Measurements from ENCODE around the gene IL6ST.
"Not testable (repeated sequence)": the region's sequence is repeated elsewhere in the genome, so short reads cannot be mapped to it uniquely, and the experiment has no call there.

The IL6ST gene

DNA sequence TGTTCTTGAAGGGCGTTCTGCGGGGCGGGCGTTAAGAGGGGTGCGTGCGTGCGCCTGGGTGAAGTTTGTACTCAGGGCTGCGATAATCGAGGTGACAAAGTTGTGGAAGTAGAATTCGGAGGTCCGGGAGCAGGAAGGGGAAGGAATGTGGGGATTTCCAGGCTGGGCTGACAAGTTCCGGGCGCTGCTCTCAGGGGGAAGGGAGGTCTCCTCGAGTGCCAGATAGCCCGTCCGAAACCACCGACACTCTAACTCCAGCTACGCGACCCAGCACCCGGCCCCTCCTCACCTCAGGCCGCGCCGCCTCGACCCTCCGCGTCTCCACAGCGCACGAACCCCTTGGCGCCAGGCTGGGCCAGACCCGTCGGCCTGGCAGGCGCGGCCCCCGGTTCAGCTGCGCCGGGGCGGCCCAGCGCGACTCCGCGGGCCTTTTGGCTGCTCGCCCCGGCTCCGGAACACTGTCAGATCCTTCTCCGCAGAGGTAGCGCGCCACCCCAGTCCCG is at the start of gene IL6ST:
Gene IL6ST (minus strand): TSS at position 469 of the 503 bp plus-strand sequence. CDS start 18,685 bp downstream, outside the sequence.
- no peak for DNase-seq (ENCODE audit: low read depth, low spot score)

DNA sequence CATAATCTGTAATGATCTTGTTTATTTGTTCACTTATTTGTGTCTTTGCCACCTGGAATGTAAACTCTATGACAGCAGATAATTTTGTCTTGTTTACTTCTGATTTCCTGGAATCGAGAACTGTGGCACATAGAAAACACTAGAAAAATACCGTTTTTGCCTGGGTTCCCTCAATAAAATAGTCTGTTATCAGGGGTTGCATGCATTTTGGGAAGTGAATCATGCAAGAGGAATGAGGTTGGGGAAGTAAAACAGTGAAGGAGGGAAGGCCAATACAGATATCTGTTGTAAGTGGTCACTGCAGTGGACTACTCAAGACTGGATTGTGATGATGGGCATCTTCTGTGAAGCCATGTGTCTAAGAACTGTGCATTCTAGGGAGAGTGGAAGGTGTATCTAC is 45.2 kb upstream of the IL6ST start:
- no peak for DNase-seq (ENCODE audit: low read depth, low spot score)

DNA sequence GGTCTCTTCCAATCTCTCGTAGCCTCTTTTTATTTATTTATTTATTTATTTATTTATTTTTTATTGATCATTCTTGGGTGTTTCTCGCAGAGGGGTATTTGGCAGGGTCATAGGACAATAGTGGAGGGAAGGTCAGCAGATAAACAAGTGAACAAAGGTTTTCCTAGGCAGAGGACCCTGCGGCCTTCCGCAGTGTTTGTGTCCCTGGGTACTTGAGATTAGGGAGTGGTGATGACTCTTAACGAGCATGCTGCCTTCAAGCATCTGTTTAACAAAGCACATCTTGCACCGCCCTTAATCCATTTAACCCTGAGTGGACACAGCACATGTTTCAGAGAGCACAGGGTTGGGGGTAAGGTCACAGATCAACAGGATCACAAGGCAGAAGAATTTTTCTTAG is 43.4 kb upstream of the IL6ST start:
- DNase-seq (ENCODE audit: low read depth, low spot score): not testable (repeated sequence)

DNA sequence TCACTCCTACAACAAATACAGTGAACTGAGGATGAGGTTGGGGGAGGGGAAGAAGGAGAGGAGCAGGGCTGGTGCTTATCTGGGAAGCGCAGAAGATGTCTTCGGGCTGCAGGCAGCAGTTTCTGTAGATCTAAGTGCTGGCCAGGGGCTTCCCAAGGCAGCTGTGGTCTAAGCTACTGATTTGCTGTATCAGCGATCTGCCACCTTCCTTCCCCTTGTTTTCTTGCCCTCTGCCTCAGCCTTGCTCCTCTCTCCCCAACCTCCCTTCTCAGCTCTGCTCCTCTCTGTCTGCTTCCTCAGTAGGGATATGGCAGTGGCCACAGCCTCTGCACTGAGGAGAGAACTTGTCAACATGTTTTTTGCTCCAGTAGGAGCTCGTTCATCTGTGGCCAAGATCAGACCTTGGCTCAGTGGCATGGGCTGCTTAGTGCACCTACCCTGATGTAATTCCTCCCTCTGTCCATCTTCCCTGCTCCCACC is 42.8 kb upstream of the IL6ST start:
- DNase-seq (ENCODE audit: low read depth, low spot score): no peak

DNA sequence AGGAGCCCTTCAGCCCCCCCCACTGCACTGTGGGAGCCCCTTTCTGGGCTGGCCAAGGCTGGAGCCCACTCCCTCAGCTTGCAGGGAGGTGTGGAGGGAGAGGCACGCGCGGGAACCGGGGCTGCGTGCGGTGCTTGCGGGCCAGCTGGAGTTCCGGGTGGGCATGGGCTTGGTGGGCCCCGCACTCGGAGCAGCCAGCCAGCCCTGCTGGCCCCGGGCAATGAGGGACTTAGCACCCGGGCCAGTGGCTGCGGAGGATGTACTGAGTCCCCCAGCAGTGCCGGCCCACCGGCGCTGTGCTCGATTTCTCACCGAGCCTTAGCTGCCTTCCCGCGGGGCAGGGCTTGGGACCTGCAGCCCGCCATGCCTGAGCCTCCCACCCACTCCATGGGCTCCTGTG is 40.6 kb upstream of the IL6ST start:
- not testable (repeated sequence) for DNase-seq (ENCODE audit: low read depth, low spot score)

DNA sequence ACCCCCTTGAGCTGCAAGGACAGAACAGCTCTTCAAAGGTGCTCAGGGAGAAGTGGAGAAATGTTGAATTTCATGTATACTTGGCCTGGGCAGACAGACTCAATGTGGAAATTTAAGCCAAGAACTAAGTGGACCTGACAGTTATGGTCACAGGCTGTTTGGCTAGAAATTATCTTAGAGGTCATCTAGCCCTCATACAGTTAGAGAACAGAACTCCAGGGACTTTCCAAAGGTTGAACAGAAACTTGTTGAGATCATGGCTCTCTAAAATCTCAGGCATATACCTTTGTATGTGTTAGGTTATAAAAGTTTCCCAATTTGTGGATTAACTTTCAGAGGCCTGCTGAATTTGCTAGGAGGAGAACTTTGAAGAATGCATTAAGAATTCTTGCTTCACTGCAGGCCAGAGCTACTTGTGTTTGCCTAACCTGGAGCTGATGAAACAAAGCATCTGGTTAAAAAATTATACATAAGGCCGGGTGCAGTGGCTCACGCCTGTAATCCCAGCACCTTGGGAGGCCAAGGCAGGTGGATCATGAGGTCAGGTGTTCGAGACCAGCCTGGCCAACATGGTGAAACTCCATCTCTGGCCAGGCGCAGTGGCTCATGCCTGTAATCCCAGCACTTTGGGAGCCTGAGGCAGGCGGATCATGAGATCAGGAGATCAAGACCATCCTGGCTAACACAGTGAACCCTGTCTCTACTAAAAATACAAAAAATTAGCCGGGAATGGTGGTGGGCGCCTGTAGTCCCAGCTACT is 35.3 kb upstream of the IL6ST start:
- DNase-seq (ENCODE audit: low read depth, low spot score): not testable (repeated sequence)

DNA sequence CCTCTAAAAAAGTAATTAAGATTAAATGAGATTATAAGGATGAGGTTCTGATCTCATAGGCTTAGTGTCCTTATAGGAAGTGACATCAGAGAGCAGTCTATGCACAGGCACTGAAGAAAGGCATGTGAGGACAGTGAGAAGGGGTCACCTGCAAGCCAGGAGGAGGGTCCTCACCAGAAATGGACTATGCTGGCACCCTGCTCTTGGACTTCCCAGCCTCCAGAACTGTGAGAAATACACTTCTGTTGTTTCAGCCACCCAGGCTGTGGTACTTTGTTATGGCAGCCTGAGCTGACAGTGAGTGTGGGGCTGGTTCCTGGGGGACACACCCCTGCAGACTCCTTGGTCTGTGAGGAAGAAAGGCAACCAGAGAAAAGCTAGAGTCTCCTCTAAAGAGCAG is 34.7 kb upstream of the IL6ST start:
- no peak for DNase-seq (ENCODE audit: low read depth, low spot score)

DNA sequence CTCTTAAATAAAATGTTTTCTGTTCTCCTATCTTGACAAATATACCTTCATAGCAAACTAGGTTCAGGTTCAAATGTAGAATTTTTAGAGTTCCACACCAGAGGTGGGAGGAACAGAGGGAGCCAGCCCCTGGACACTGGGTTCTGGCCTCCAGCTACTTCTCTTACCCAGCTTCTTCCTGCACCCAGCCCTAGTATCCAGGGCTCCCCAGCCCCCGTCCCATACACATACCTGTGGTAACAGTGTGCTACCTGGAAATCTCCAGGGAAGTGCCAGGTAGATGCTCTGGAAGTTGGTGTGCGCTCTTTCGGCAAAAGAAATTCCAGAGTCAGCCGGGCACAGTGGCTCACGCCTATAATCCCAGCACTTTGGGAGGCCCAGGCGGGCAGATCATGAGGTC is 33.9 kb upstream of the IL6ST start:
- DNase-seq (ENCODE audit: low read depth, low spot score): no peak

DNA sequence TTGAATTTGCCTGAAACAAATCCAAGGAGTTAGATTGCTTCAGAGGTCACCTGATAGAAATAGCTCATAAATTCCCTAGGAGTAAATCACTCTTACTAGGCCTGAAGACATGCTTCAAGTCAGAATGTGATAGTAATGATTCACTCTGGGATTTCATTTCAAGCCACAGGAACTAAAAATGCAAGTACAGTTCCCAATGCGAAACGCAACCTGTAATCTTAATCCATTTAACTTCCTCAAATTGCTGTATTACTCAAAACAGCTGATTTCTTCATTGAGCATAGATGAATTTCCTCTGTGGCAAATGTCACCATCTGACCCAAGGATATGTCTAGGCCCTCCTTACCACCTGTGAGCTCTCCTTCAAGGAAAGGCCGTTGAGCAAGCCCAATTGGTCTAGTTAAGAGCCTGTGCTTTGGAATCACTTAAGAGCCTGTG is 32.1 kb upstream of the IL6ST start:
- DNase-seq (ENCODE audit: low read depth, low spot score): no peak

DNA sequence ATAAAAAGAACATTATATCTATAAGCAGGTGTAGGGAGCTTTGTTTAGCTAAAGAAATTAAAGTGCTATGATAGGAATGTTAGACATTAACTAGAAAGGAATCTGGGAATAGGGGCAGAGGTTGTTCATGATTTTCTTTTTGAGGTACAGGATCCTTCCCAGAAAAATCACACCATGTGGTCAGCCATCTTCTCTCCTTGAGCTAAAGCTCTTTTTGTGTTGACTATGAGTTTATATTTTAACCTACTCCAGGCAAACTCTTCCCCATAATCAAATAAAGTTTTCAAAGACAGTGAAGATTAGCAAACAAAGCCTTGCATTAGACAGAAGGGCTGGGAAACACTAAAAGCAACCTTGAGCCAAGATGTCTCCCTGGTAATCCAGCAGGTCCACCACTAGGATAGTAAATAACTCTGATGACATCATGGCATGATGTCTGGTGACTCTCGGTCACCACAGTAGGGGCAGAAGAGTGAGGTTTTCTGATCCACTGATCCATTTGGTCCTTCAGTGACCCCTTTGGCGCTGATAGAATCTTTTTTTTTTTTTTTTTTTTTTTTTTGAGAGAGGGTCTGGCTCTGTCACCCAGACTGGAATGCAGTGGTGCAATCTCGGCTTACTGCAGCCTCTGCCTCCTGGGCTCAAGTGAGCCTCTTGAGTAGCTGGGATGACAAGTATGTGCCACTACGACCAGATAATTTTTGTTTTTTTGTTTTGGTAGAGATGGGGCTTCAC is 30.6 kb upstream of the IL6ST start:
- DNase-seq (ENCODE audit: low read depth, low spot score): no peak

DNA sequence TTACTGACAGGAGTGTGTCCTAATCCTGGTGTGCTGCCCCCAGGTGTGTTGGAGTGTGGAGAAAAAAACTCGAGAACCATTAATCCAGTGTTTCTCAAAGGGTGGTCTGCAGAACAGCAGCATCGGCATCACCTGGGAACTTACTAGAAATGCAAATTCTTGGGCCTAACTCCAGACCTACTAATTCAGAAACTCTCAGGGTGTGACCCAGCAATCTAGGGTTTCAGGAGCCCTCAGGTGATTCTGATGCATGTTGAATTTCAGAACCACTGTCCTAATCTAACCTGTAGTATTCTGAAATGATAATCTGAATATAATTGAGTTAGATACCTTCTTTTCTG is 30.0 kb upstream of the IL6ST start:
- no peak for DNase-seq (ENCODE audit: low read depth, low spot score)

DNA sequence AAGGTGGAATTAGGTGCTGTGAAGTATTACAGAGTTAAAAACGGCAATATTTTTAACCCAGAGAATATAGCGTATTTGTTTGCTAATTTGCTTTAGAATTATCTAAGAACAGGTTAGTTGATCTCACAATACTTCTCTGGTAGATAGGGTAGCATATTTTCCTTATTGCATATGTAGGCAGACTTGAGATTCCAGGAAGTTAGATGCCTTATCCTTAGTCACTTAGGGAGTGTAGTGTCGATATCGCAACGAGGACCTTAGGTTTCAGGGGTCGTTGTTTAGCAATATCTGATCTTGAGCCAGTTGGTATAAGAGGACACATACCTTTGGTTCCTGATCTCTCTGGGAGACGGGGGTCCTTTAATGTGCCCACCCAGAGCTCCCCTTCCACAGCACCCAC is 28.5 kb upstream of the IL6ST start:
- no peak for DNase-seq (ENCODE audit: low read depth, low spot score)

DNA sequence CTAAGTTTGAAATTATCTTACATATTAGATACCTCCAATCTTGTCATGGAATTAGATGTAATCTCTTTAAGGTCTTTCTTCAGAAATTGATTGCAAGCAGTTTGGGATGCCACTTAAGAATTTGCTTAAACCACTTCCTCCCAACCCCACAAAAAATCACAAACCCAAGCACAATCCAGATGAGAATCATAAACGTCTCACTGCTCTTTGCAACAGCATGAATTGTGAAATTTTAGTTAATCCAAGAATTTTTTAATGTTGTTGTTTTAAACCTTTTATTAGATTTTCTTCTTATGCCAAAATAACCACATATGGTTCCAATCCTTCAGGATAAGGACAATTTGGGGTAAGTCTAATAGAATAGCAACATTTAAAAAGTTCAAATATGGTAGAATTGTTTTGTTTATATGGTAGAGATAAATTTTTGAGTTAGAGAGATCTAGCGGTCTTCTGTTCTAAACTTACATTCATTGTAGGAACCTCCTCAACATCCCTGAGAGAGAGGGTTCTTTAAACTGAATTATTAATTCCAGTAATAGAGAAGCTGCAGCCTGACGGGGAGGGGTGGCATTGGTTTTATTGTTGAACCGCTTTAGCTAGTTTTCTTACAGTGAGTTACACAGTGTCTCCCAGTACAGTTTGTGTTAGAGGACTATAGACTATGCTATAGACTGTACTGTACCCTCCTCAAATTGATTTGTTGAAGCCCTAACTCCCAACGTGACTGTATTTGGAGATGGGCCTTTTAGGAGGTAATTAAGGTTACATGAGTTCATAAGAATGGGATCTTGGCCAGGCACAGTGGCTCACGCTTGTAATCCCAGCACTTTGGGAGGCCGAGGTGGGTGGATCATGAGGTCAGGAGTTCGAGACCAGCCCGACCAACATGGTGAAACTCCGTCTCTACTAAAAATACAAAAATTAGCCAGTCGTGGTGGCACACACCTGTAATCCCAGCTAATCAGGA is 24.8 kb upstream of the IL6ST start:
- no peak for DNase-seq (ENCODE audit: low read depth, low spot score)

DNA sequence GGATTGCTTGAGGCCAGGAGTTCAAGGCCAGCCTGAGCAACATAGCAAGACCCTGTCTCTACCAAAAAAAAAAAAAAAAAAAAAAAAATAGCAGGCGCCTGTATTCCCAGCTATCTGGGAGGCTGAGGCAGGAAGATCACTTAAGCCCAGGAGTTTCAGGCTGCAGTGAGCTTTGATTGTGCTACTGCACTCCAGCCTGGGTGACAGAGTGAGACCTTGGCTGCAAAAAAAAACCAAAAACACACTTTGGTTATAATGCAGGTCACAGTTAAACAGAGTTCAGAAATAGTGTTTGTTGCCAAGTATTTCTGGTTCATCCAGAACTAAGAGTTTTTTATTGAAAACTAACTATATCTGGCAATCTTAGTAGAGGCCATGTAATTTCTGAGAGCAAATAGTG is 24.1 kb upstream of the IL6ST start:
- DNase-seq (ENCODE audit: low read depth, low spot score): no peak

DNA sequence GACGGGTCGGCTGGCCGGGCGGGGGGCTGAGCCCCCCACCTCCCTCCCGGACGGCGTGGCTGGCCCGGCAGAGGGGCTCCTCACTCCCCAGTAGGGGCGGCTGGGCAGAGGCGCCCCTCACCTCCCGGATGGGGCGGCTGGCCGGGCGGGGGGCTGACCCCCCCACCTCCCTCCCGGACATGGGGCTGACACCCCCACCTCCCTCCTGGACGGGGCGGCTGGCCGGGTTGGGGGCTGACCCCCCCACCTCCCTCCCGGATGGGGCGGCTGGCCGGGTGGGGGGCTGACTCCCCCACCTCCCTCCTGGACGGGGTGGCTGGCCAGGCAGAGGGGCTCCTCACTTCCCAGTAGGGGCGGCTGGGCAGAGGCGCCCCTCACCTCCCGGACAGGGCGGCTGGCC is 19.9 kb upstream of the IL6ST start:
- not testable (repeated sequence) for DNase-seq (ENCODE audit: low read depth, low spot score)

DNA sequence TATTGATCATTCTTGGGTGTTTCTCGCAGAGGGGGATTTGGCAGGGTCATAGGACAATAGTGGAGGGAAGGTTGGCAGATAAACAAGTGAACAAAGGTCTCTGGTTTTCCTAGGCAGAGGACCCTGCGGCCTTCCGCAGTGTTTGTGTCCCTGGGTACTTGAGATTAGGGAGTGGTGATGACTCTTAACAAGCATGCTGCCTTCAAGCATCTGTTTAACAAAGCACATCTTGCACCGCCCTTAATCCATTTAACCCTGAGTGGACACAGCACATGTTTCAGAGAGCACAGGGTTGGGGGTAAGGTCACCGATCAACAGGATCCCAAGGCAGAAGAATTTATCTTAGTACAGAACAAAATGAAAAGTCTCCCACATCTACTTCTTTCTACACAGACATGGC is 19.2 kb upstream of the IL6ST start:
- not testable (repeated sequence) for DNase-seq (ENCODE audit: low read depth, low spot score)

DNA sequence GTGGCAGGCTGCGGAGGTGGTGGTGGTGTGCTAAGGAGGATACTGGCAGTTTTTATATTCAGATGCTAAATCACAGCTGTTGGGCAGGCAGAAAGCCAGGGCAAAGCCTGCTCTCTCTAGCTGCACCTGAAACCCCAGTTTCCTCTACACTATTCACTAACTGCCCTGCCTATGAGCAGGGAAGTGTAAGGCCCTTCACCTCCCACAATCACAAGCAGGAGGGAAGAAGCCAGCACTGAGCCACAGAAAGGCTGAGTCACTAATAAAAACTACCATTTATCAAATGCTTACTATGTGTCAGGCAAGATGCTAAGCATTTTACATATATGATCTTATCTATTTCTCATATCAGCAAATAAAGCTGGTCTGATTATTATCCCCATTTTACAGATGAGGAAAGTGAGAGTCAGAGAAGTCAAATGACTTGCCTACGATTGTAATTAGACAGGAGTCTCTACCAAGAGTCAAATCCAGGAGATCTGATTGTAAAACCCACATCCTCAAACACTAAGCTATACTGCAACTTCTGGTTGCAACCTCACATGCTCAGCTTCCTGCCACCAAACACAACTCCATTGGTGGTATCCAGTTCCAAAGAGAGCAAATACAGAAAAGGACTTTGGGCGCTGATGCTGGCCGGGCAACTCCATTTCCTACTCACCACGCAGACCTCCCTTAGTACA is 17.7 kb upstream of the IL6ST start:
- no peak for DNase-seq (ENCODE audit: low read depth, low spot score)

DNA sequence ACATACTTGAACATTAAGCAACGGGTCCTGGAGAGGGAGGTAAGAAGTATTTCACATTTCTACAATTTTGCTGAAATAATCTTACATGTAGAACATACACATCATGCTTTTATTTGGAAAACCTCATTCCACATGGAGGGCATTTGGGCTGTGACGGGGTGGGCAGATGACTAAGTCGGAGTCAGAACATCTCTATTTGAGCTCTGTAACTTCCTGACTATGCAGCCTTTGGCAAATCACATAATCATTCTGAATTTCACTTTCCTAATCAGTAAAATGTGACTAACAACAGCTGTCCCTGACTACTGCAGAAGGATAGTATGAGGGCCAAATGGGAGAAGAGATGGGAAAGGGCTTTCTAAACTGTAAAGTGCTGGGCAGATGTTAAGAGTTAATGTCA is 17.1 kb upstream of the IL6ST start:
- DNase-seq (ENCODE audit: low read depth, low spot score): no peak

DNA sequence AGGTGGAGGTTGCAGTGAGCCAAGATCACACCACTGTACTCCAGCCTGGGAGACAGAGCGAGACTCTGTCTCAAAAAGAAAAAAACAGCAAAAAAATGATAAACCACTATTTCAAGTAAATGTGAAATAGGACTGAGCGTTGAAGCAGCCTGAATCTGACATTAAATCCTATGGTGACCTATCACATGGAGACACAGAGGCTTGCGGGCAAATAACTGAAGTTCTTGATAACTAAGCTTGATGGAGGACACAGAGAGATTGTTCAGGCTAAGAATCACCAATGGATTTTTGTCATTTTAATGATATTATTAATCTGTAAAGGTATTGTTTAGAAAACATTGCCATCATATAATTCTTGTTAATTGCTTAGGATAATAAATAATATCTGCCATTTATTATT is 15.7 kb upstream of the IL6ST start:
- DNase-seq (ENCODE audit: low read depth, low spot score): no peak

DNA sequence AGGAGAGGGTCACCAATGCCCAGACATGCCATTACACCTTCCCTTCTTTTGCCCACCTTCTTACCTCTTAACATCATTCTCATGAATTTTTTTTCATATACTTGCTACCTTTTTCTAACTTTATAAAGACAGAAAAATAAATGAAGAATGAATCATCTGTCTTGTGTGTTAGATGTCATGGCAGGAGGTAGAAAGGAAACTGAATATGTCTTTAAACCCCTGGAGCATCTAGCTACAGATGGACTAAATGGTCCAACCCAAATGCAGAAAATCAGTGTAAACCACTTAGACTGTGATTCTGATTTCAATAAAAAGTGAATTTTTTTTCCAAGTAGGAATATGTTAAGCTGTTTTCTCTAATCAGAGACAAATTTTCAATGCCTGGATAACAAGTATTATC is 11.8 kb upstream of the IL6ST start:
- DNase-seq (ENCODE audit: low read depth, low spot score): no peak

DNA sequence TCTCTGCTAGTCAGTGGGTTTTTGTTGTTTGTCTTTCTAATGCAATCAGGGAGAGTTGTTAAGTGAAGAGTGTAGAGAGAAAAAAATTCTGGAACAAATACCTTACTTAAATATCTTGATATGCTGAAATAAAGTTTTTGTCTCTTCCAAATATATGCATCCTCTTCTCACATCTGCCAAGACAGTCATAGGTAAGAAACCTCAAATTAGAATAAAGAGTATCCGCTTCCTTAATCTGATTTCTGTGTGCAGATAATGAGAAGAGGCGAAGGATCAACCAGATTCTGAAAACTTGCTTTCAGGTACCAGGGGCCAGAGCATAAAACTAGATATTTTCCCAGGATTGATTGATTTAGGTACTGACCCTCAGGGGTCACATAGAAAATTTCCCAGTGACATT is 11.3 kb upstream of the IL6ST start:
- DNase-seq (ENCODE audit: low read depth, low spot score): no peak

Measured in activated CD4-positive, CD25-positive, alpha-beta regulatory T cell treated with anti-CD3 and anti-CD28 coated beads, Interleukin-2, amount 50 U/mL, for 16 hours (primary cell).